Large intestine (tissue), 3 donors: Measurements from ENCODE around the gene IL4I1. TPM values are rescaled to one million over a fixed set of nuclear protein-coding genes. Genes with fewer than 3 reads are reported as not detected.

Source experiments
- DNase-seq, 2 donors: peaks; one replicate each; pipeline versions ENCODE4 v3.0.0 to v3.0.0-alpha.2; 2013
- H3K27ac ChIP-seq: one replicate; pipeline ENCODE4 v1.5.1; 2013; ENCODE audit warnings: low read length
- H3K27me3 ChIP-seq: 2 replicates; pipeline ENCODE4 v1.6.1; 2013; ENCODE audit warnings: low read length; ENCODE audit not compliant: control insufficient read depth, insufficient read depth
- H3K36me3 ChIP-seq: 2 replicates; pipeline ENCODE4 v1.6.1; 2013; ENCODE audit warnings: low read length; ENCODE audit not compliant: control insufficient read depth, insufficient read depth
- H3K4me1 ChIP-seq: one replicate; pipeline ENCODE4 v1.6.1; 2013; ENCODE audit warnings: low read length; ENCODE audit not compliant: control insufficient read depth, insufficient read depth
- H3K4me3 ChIP-seq: one replicate; pipeline ENCODE4 v1.5.1; 2013; ENCODE audit warnings: low read length
- H3K9me3 ChIP-seq: one replicate; pipeline ENCODE4 v1.6.1; 2013; ENCODE audit warnings: mild to moderate bottlenecking, low read depth, low read length, moderate library complexity; ENCODE audit not compliant: control insufficient read depth
- WGBS: methylation state at CpG from one replicate; pipeline ENCODE4 v1.1.5; 2013; ENCODE audit warnings: low lambda C conversion rate; ENCODE audit not compliant: insufficient coverage; 5-methylcytosine and 5-hydroxymethylcytosine counted together
- polyA plus RNA-seq: library from polyadenylated mRNA; unstranded; fragments of 120-200 nt; gene quantifications from one replicate; pipeline ENCODE4 v1.2.1, GENCODE V29; 2013

IL4I1 gene
- polyA plus RNA-seq, 1 donor, result 3.5 TPM

GRCh38 chr19:49877879-49878743 is 18.6 kb downstream of the IL4I1 start:
- H3K9me3 ChIP-seq, result peaks cover 13% of the 10 kb centered on the region
- H3K27ac ChIP-seq, result peak overlapping the region; percentile 99
- peak; percentile 99 for DNase-seq
- WGBS, result no CpG with 5 or more reads among the region's 41 CpGs
- peaks cover 16% of the 10 kb centered on the region for H3K4me1 ChIP-seq
- H3K36me3 ChIP-seq, result peaks cover 43% of the 10 kb centered on the region
- no peaks in the 10 kb centered on the region for H3K27me3 ChIP-seq
- H3K4me3 ChIP-seq, result peak overlapping the region; percentile 82

- peaks cover 7% of the 10 kb centered on the region for H3K9me3 ChIP-seq
- no CpG with 5 or more reads among the region's 61 CpGs for WGBS
- peak; percentile 100 for DNase-seq
- H3K36me3 ChIP-seq, result peaks cover 38% of the 10 kb centered on the region
- peaks cover 16% of the 10 kb centered on the region for H3K4me1 ChIP-seq
- peak within 1 kb of the TSS; percentile 82 for H3K4me3 ChIP-seq
- no peaks in the 10 kb centered on the region for H3K27me3 ChIP-seq
- peak within 1 kb of the TSS; percentile 99 for H3K27ac ChIP-seq
Observed at GRCh38 chr19:49877020-49877878, 19.4 kb downstream of the IL4I1 start, which contains the start of the genes AKT1S1 and TBC1D17. AKT1S1 (minus strand) TSS chr19:49877355; CDS start chr19:49873295, 4,060 bp downstream. TBC1D17 (plus strand) TSS chr19:49877702; CDS start chr19:49877724, 22 bp downstream.

GRCh38 chr19:49876422-49877019 is 20.2 kb downstream of the IL4I1 start:
- Histone ChIP-seq H3K4me1 (peaks cover 16% of the 10 kb centered on the region), H3K27ac (peak overlapping the region; percentile 99), H3K27me3 (no peaks in the 10 kb centered on the region), H3K4me3 (peak overlapping the region; percentile 82), H3K9me3 (peaks cover 7% of the 10 kb centered on the region), H3K36me3 (peaks cover 37% of the 10 kb centered on the region)
- no CpG with 5 or more reads among the region's 46 CpGs for WGBS
- peak; percentile 99 to 100 for DNase-seq

- H3K27ac ChIP-seq, result peak overlapping the region; percentile 99
- WGBS, result no CpG with 5 or more reads among the region's 28 CpGs
- H3K9me3 ChIP-seq, result peaks cover 4% of the 10 kb centered on the region
- peaks cover 36% of the 10 kb centered on the region for H3K36me3 ChIP-seq
- H3K4me3 ChIP-seq, result peak overlapping the region; percentile 82
- peak in 1 of 2 donors; percentile 67 for DNase-seq
- no peaks in the 10 kb centered on the region for H3K27me3 ChIP-seq
- H3K4me1 ChIP-seq, result peaks cover 16% of the 10 kb centered on the region
Observed at GRCh38 chr19:49875857-49876421, 20.7 kb downstream of the IL4I1 start.

GRCh38 chr19:49875177-49875576 is 21.5 kb downstream of the IL4I1 start:
- peaks cover 32% of the 10 kb centered on the region for H3K36me3 ChIP-seq

GRCh38 chr19:49874503-49875157 is 22.1 kb downstream of the IL4I1 start:
- Histone ChIP-seq H3K27me3 (no peaks in the 10 kb centered on the region), H3K4me1 (peaks cover 24% of the 10 kb centered on the region), H3K27ac (no peak overlapping the region), H3K4me3 (no peak overlapping the region), H3K36me3 (peaks cover 30% of the 10 kb centered on the region), H3K9me3 (peaks cover 4% of the 10 kb centered on the region)
- WGBS, result no CpG with 5 or more reads among the region's 11 CpGs
- no peak for DNase-seq

More at GRCh38 chr19:49875177-49875576, 21.5 kb downstream of the IL4I1 start:
- WGBS, result no CpG with 5 or more reads among the region's 4 CpGs
- H3K4me1 ChIP-seq, result peaks cover 22% of the 10 kb centered on the region
- H3K4me3 ChIP-seq, result peak overlapping the region; percentile 82
- H3K9me3 ChIP-seq, result peaks cover 4% of the 10 kb centered on the region
- no peaks in the 10 kb centered on the region for H3K27me3 ChIP-seq
- no peak for DNase-seq
- H3K27ac ChIP-seq, result no peak overlapping the region

- no peak for DNase-seq
- peaks cover 24% of the 10 kb centered on the region for H3K4me1 ChIP-seq
- 90% methylated on average over 2 of the region's 10 CpGs for WGBS
- H3K9me3 ChIP-seq, result peaks cover 4% of the 10 kb centered on the region
- no peak overlapping the region for H3K27ac ChIP-seq
- no peaks in the 10 kb centered on the region for H3K27me3 ChIP-seq
- H3K4me3 ChIP-seq, result no peak overlapping the region
- peaks cover 23% of the 10 kb centered on the region for H3K36me3 ChIP-seq
Observed at GRCh38 chr19:49873834-49874233, 22.9 kb downstream of the IL4I1 start.

GRCh38 chr19:49873129-49873521 is 23.6 kb downstream of the IL4I1 start:
- no peak for DNase-seq
- peaks cover 24% of the 10 kb centered on the region for H3K4me1 ChIP-seq
- H3K36me3 ChIP-seq, result peaks cover 23% of the 10 kb centered on the region
- peaks cover 4% of the 10 kb centered on the region for H3K9me3 ChIP-seq
- H3K27me3 ChIP-seq, result no peaks in the 10 kb centered on the region
- H3K4me3 ChIP-seq, result no peak overlapping the region
- no peak overlapping the region for H3K27ac ChIP-seq
- WGBS, result no CpG with 5 or more reads among the region's 29 CpGs

GRCh38 chr19:49872245-49873128 is 24.2 kb downstream of the IL4I1 start:
- Histone ChIP-seq H3K27me3 (no peaks in the 10 kb centered on the region), H3K4me3 (no peak overlapping the region), H3K27ac (no peak overlapping the region), H3K9me3 (peaks cover 4% of the 10 kb centered on the region), H3K36me3 (peaks cover 23% of the 10 kb centered on the region), H3K4me1 (peaks cover 26% of the 10 kb centered on the region)
- WGBS, result no CpG with 5 or more reads among the region's 27 CpGs
- no peak for DNase-seq
